Glutamatergic neuron (in vitro differentiated cells): Measurements from ENCODE around the gene GAR1. TPM values are rescaled to one million over a fixed set of nuclear protein-coding genes. Genes with fewer than 3 reads are reported as not detected.

Experiments
- DNase-seq: peaks from one replicate; pipeline ENCODE4 v3.0.0; 2022
- H3K27ac Mint-ChIP-seq: one replicate; pipeline ENCODE4 v1.8.0; 2020; ENCODE audit warnings: mild to moderate bottlenecking, mixed read lengths, inconsistent platforms; ENCODE audit not compliant: unreplicated experiment
- H3K27me3 Mint-ChIP-seq: one replicate; pipeline ENCODE4 v1.8.0; 2020; ENCODE audit warnings: mild to moderate bottlenecking, moderate library complexity, mixed read lengths, inconsistent platforms; ENCODE audit not compliant: unreplicated experiment
- H3K36me3 Mint-ChIP-seq: one replicate; pipeline ENCODE4 v1.8.0; 2020; ENCODE audit warnings: mild to moderate bottlenecking, mixed read lengths, inconsistent platforms; ENCODE audit not compliant: unreplicated experiment
- H3K4me1 Mint-ChIP-seq: one replicate; pipeline ENCODE4 v1.8.0; 2020; ENCODE audit warnings: mild to moderate bottlenecking, low read depth, mixed read lengths, inconsistent platforms; ENCODE audit not compliant: unreplicated experiment
- H3K4me3 Mint-ChIP-seq: one replicate; pipeline ENCODE4 v1.8.0; 2020; ENCODE audit warnings: mild to moderate bottlenecking, mixed read lengths, inconsistent platforms; ENCODE audit not compliant: unreplicated experiment
- H3K9me3 Mint-ChIP-seq: one replicate; pipeline ENCODE4 v1.8.0; 2020; ENCODE audit warnings: mild to moderate bottlenecking, moderate library complexity, mixed read lengths, inconsistent platforms; ENCODE audit not compliant: unreplicated experiment
- total RNA-seq: library from RNA; stranded (reverse); fragmentation: NEBNext Ultra II Directional; extraction: Animal tissue kit (Norgen Biotek cat#: 25700); gene quantifications from one replicate; pipeline ENCODE4 v1.2.1, GENCODE V29; 2021; ENCODE audit not compliant: unreplicated experiment
- TF ChIP-seq, protein P1 (sequence below): fragments of 200-600 bp; sonication (generic); IDR thresholded peaks from one replicate; pipeline ENCODE4 v1.5.0; 2021; ENCODE audit not compliant: partially characterized antibody, unreplicated experiment

GAR1 gene
- total RNA-seq, 1 donor from 2014 or later, result 9.1 TPM

DNA sequence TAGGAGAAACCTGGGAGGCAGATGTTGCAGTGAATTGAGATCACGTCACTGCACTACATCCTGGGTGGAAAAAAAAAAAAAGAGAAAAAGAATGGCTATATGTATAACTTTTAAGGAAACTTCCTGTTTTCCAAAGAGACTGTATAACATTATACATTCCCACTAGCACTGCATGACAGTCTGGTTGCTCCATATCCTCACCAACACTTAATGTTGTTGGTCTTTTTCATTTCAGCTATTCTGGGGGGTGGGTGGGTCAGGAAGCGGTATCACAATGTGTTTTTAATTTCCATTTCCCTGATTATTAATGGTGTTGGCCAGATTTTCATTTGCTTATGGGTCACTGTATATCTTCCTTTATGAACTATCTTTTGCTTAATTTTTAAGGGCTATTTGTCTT, 45.7 kb downstream of the GAR1 start:
- Mint-ChIP-seq H3K27me3 (no peaks in the 10 kb centered on the region), H3K27ac (no peak overlapping the region), H3K4me1 (no peaks in the 10 kb centered on the region)

DNA sequence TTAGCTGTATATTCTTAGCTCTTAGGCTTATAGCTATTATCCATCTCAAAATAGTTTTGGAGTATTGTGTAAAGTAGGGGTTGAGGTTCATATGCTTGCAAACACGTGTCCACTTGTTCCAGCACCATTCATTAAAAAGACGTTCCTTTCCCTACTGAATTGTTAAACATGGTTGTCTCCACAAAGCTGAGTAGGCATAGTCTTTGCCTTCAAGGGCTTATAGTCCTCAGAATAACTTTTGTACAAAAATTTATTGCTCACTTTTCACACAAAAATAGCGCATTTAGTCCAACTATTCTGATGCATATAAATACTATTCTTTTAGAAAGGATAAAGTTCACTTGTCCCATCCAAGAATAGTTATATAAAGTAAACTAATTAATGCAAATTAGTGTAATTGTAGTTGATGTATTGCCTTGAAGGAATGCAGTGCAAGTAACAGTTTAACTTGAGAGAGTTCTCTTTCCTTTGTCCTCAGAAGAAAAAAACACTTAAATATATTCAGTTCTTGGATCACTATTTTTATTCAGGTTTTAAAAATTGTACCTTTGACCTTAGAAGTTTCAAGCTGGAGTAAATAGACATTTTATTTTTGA, 46.5 kb downstream of the GAR1 start:
- Mint-ChIP-seq H3K27ac (no peak overlapping the region), H3K27me3 (no peaks in the 10 kb centered on the region)
- TF ChIP-seq, protein P1, sequence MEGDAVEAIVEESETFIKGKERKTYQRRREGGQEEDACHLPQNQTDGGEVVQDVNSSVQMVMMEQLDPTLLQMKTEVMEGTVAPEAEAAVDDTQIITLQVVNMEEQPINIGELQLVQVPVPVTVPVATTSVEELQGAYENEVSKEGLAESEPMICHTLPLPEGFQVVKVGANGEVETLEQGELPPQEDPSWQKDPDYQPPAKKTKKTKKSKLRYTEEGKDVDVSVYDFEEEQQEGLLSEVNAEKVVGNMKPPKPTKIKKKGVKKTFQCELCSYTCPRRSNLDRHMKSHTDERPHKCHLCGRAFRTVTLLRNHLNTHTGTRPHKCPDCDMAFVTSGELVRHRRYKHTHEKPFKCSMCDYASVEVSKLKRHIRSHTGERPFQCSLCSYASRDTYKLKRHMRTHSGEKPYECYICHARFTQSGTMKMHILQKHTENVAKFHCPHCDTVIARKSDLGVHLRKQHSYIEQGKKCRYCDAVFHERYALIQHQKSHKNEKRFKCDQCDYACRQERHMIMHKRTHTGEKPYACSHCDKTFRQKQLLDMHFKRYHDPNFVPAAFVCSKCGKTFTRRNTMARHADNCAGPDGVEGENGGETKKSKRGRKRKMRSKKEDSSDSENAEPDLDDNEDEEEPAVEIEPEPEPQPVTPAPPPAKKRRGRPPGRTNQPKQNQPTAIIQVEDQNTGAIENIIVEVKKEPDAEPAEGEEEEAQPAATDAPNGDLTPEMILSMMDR, result no peak

More for the DNA sequence above, 45.7 kb downstream of the GAR1 start:
- no peak for DNase-seq
- H3K9me3 Mint-ChIP-seq, result no peaks in the 10 kb centered on the region
- no peaks in the 10 kb centered on the region for H3K36me3 Mint-ChIP-seq
- TF ChIP-seq, protein P1, result no peak
- no peak overlapping the region for H3K4me3 Mint-ChIP-seq

DNA sequence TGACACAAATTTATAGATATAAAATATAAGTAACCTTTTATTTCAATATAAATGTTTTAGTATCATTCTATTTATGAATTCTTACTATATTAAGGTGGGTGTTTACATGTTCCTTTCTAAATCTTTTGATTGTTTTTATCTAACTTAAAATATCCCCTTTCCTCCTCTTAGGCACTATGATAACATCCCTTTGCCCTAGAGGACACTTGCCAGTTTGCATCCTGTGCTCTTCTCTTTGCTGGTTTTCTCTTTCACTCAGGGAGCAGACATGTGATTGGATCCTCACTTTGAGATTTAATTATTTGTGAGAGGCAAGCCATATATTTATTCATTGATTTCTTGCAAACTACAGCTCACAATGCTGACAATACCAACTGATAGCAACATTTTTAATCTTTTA, 48.6 kb downstream of the GAR1 start:
- no peaks in the 10 kb centered on the region for H3K4me1 Mint-ChIP-seq
- no peaks in the 10 kb centered on the region for H3K27me3 Mint-ChIP-seq
- no peaks in the 10 kb centered on the region for H3K36me3 Mint-ChIP-seq
- no peaks in the 10 kb centered on the region for H3K9me3 Mint-ChIP-seq
- TF ChIP-seq, protein P1, result no peak
- no peak for DNase-seq
- no peak overlapping the region for H3K4me3 Mint-ChIP-seq
- H3K27ac Mint-ChIP-seq, result no peak overlapping the region

More for the DNA sequence above, 46.5 kb downstream of the GAR1 start:
- DNase-seq, result no peak
- Mint-ChIP-seq H3K4me3 (no peak overlapping the region), H3K36me3 (no peaks in the 10 kb centered on the region), H3K4me1 (no peaks in the 10 kb centered on the region), H3K9me3 (no peaks in the 10 kb centered on the region)

- H3K36me3 Mint-ChIP-seq, result no peaks in the 10 kb centered on the region
- H3K27me3 Mint-ChIP-seq, result no peaks in the 10 kb centered on the region
- peaks cover 2% of the 10 kb centered on the region for H3K9me3 Mint-ChIP-seq
- no peaks in the 10 kb centered on the region for H3K4me1 Mint-ChIP-seq
- no peak for DNase-seq
- H3K27ac Mint-ChIP-seq, result no peak overlapping the region
- no peak overlapping the region for H3K4me3 Mint-ChIP-seq
- TF ChIP-seq, protein P1, result no peak
Measured at GRCh38 chr4:109870061-109870460, 54.5 kb downstream of the GAR1 start.

GRCh38 chr4:109872065-109872464, 56.5 kb downstream of the GAR1 start:
- Mint-ChIP-seq H3K9me3 (peaks cover 2% of the 10 kb centered on the region), H3K27ac (no peak overlapping the region), H3K27me3 (no peaks in the 10 kb centered on the region), H3K4me1 (no peaks in the 10 kb centered on the region), H3K4me3 (no peak overlapping the region), H3K36me3 (no peaks in the 10 kb centered on the region)
- no peak for DNase-seq
- TF ChIP-seq, protein P1, result no peak
